ENCODE results near the gene XPNPEP2. TPM values are rescaled to one million over a fixed set of nuclear protein-coding genes. Genes with fewer than 3 reads are reported as not detected.

XPNPEP2 gene
- total RNA-seq: 1.7 TPM in 1 of 2 replicates, not detected in the other

GRCh38 chrX:129738466-129739308 is at the start of gene XPNPEP2:
Gene XPNPEP2, plus strand, starts transcription at chrX:129738979. Its CDS starts 235 bp downstream, at chrX:129739214.

GRCh38 chrX:129779747-129780146 is 41.0 kb downstream of the XPNPEP2 start, which contains the start of gene SASH3:
Gene SASH3, plus strand, starts transcription at chrX:129779949. Its CDS starts 149 bp downstream, at chrX:129780098.

Other genes starting within 250 kb of the XPNPEP2 start
- 25.9 and 37.4 TPM in 2 replicates for gene SMARCA1, start 215.5 kb upstream of the XPNPEP2 start, total RNA-seq
- gene OCRL, start 198.7 kb upstream of the XPNPEP2 start, total RNA-seq: 12.6 and 13.3 TPM in 2 replicates
- gene APLN, start 84.0 kb upstream of the XPNPEP2 start, total RNA-seq: not detected in 2 replicates
- gene SASH3, start 41.0 kb downstream of the XPNPEP2 start, total RNA-seq: not detected in 2 replicates
- gene ZDHHC9, start 104.9 kb downstream of the XPNPEP2 start, total RNA-seq: 23.9 and 26.1 TPM in 2 replicates
- gene UTP14A, start 167.2 kb downstream of the XPNPEP2 start, total RNA-seq: 13.1 and 13.8 TPM in 2 replicates
- gene BCORL1, start 243.7 kb downstream of the XPNPEP2 start, total RNA-seq: 0.86 and 1.2 TPM in 2 replicates